G401 (cell line): ENCODE measurements around the gene TRANK1. TPM values are rescaled to one million over a fixed set of nuclear protein-coding genes. Genes with fewer than 3 reads are reported as not detected.

Source experiments
- DNase-seq: peaks from one replicate; pipeline ENCODE4 v3.0.0-alpha.2; 2015; ENCODE audit warnings: low spot score
- in situ Hi-C: cut with HindIII; loops from 2 replicates; pipeline ENCODE4 v1.10.0; 2016; ENCODE audit warnings: low sequenced_read_pairs, mixed read lengths
- total RNA-seq: library from RNA; depleted of rRNA; stranded (reverse); fragments of >200 nt; shearing (Covaris generic); gene quantifications from 2 replicates; pipeline ENCODE4 v1.2.3, GENCODE V29; 2014; rRNA removed

TRANK1 gene
- total RNA-seq, 1 experiment from 2014 or later = 0.44 TPM

- in situ Hi-C loops = no loop called here
- DNase-seq = no peak
These were observed 167.2 kb downstream of the TRANK1 start for GRCh38 chr3:36777424-36778218.

Other genes starting within 250 kb of the TRANK1 start
- gene DCLK3, start 180.5 kb downstream of the TRANK1 start, total RNA-seq = not detected in 2 replicates
- 11.4 and 14.7 TPM in 2 replicates for gene EPM2AIP1, start 48.1 kb upstream of the TRANK1 start, total RNA-seq
- 82.5 and 84.7 TPM in 2 replicates for gene MLH1, start 48.5 kb upstream of the TRANK1 start, total RNA-seq
- gene LRRFIP2, start 229.5 kb upstream of the TRANK1 start, total RNA-seq = 63.3 and 90.5 TPM in 2 replicates